CD4-positive, alpha-beta T cell treated with Interleukin-4 for 1 hour (primary cell): ENCODE results near the gene CYB561A3.

Source experiments
- DNase-seq, 2 donors: peaks; one replicate each; pipeline ENCODE4 v3.0.0-alpha.2; 2020 to 2022

The CYB561A3 gene

DNA sequence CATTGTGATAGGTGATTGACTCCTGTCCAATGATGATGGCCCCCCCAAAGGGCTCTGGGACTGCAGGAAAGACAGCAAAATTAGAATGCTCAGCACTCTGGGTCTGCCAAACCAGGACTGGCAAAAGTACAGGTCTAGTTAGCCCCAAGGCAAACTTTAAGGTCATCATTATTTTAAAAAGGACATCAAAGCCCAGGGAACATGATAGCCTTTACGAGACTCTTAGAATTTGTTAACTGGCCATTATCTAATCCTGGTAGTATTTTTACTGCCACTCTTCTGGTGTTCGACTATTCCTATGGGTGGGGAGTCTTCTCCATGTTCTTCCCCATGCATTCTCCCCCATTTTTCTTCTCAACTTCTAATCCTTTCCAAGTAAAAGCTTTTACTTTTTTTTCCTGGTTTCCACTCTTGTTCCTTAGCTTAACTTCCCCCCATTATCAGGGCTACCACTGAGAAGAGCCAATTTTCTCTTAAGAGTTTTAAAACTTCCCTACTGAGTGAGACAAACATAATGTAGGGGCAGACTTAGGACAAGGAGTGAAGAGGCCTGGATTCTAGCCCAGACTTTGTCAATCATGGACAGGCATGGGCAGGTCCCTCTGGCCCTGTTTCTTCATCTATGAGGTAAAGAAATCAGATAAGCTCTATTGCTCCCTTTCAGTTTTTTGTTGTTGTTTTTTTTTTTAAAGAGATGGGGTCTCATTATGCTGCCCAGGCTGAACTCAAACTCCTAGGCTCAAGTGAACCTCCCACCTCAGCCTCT, 35.9 kb downstream of the CYB561A3 start:
- no peak for DNase-seq

DNA sequence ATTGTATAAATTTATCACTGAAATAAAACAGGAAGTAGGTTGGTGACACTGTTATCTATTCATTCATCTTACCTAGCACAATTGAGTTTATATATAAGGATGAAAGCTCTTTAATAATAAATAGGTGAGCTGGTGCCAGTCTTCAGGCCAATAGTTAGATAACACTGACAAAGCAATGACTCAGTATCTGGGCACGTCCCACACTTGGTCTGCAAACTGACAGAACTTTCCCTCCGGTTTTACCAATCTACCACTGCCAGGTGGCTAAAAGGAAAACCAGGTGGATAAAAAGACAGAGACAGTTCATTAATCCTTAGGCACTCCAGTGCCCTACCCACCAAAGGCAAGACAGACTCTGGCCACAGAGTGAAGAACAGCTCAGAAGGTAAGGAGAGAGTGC, 46.4 kb downstream of the CYB561A3 start:
- no peak for DNase-seq

DNA sequence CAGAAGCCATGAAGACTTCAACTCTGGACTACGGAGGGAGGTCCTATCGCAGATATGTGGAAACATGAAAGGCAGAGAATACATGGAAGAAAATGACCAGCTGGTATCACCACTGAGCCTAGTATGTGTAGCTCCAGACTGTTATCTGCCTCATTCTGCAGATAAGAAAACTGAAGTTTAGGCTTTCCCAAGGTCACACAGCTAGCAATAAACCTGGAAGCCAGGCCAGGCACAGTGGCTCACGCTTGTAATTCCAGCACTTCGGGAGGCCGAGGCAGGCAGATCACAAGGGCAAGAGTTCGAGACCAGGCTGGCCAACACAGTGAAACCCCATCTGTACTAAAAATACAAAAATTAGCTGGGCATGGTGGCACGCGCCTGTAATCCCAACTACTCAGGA, 50.9 kb downstream of the CYB561A3 start:
- DNase-seq, result no peak

DNA sequence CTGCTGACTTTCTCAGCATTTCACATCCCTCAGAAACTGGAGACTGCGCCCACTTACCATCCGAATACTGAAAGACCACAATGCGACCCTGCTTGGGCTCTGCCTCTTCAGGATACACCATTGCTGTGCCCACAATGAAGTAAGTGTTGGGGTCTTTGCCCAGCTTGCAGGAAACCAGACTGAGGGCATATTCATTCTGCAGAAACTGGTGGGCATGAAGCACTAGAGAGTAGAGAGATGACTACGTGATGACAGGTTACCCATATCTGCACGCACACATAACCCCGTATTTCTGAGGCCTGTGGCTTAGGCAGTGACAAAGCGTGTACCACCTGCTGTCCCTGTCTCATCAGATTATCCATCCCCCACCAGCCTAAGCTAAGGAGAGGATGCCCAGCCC, 51.9 kb downstream of the CYB561A3 start:
- no peak for DNase-seq

DNA sequence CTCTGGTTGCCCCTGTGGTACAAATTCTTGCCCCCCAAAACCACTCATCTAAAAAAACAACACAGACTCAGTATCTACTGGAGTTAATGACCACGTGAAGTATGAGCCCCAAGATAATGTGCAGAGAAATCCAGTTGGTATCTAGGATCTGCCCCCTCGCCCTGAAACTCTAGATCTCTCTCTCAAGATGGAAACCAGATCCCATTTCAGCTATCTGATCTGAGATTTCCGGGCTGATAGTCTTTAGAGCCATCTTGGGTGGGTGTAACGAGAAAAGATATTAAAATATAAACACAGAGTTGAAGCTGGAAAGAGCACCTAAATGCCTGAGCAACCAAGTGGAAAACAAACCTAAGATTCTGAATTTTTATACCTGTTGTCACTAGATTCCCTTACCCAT, 52.5 kb downstream of the CYB561A3 start:
- DNase-seq, result no peak

DNA sequence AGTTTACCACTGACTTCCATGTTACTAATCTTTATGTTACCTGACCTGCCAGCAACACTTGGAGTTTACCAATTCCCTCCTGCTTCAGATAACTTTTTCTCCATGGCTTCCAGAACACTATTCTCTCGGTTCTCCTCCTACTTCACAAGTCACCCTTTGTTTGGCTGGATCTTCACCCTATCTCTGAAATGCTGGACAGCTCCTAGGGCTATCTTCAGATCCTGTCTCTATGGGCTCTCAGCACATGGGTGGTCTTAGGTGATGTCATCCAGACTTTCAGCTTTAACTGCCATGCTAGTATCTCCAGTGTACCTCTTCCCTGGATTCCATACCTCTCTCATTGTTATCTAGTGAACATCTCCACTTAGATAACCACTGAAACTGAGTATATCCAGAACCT, 54.3 kb downstream of the CYB561A3 start:
- no peak for DNase-seq

DNA sequence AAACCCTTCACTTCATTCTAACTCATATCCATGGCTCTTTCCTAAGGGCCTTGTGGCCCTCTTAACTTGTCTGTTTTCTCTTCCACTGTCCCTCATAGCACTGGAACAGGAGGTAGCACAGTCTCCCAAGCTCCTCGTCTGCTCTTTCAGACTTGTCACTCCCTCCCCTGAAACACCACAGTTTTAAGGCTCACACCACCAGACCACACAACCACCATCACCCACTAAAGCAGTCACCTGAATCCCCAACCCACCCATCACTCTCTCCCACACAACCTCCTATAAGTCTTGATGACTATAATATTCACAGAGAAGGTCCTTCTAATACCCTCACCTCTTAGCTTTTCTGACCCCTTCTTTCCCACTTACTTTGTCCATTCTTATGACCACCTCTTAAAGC, 55.5 kb downstream of the CYB561A3 start:
- DNase-seq, result no peak

DNA sequence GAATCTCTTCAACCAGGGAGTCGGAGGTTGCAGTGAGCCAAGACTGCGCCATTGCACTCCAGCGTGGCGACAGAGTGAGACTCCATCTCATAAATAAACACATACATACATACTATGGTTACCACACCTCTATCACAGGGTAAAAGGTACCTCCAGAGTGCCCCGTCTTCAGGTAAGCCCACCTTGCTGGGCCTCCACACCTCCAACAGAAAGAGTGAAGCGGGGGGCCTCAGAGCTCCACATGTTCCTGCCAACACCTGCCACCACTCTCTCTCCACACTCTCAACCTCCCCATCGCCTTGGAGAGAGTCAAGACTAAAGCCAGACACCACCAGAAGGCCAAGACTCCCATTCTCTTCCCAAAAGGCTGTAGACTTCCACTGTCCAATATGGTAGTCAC, 56.3 kb downstream of the CYB561A3 start:
- no peak for DNase-seq

DNA sequence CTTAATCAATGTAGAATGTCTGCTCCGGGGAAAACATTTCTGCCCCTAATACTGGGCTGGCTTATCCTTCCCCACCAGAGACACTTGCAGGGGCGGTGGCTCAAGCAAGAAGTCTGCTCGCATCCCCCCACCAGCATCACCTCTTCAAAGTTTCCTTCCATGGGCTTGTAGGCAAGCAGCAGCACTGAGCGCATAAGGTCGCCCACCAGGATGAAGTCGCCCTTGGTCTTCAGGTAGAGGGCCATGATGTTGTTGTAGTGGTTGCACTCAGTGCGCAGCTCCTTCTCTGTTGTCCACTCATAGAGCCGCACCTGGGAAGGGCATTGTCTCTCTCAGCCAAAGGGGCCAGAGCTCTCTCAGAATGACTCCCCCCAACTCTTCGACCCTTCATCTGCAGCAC, 58.0 kb downstream of the CYB561A3 start:
- DNase-seq, result no peak

DNA sequence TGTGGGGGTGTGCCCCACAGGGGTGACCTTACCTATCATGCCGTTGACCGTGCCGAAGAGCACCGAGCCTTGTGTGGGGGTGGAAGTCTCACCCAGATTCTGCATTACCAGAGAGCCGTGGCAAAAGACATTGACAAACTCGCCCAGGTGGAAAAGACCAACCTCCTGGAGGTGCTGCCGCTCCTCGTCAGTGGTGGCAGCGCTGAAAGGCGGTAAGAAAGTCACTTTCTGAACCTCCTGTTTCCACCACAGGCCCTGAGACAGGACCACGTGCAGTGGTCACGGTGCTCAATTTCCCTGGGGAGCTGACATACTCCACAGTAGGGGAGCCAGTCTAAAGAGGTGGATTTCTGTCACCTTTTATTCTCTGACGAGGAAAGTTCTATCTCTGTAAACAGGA, 59.1 kb downstream of the CYB561A3 start:
- no peak for DNase-seq
